GM23338 (cell line): Measurements from ENCODE around the gene HMOX2. TPM values are rescaled to one million over a fixed set of nuclear protein-coding genes. Genes with fewer than 3 reads are reported as not detected.

Experiments
- ATAC-seq: fragments of 200-7000 bp; cut with Tn5 transposase; 3 replicates; pipeline ENCODE4 v1.9.1; 2020
- DNase-seq: peaks from one replicate; pipeline ENCODE4 v3.0.0-alpha.2; 2015; ENCODE audit warnings: low spot score
- H2AFZ ChIP-seq: fragments of 200-600 bp; sonication (generic); 2 replicates; pipeline ENCODE4 v1.8.0; 2016; ENCODE audit warnings: antibody characterized with exemption, mild to moderate bottlenecking, moderate library complexity
- H3F3A ChIP-seq: fragments of 200-600 bp; sonication (generic); replicated peaks from 2 replicates; pipeline ENCODE4 v1.8.0; 2017; ENCODE audit warnings: antibody characterized with exemption, mixed run types, low read depth
- H3K27ac ChIP-seq: fragments of 200-600 bp; sonication (generic); 2 replicates; pipeline ENCODE4 v1.6.1; 2016; ENCODE audit warnings: low read depth
- H3K27me3 ChIP-seq: fragments of 200-600 bp; sonication (generic); 2 replicates; pipeline ENCODE4 v1.8.0; 2016; ENCODE audit warnings: mild to moderate bottlenecking, mixed run types, moderate library complexity; ENCODE audit not compliant: insufficient read depth
- H3K36me3 ChIP-seq: fragments of 200-600 bp; sonication (generic); 2 replicates; pipeline ENCODE4 v1.8.0; 2016; ENCODE audit warnings: mild to moderate bottlenecking; ENCODE audit not compliant: insufficient read depth
- H3K4me1 ChIP-seq: fragments of 200-600 bp; sonication (generic); 2 replicates; pipeline ENCODE4 v1.8.0; 2016; ENCODE audit warnings: mild to moderate bottlenecking, moderate library complexity; ENCODE audit not compliant: insufficient read depth
- H3K4me2 ChIP-seq: fragments of 200-600 bp; sonication (generic); 2 replicates; pipeline ENCODE4 v1.7.1; 2017; ENCODE audit warnings: mixed run types
- H3K4me3 ChIP-seq: fragments of 200-600 bp; sonication (generic); 2 replicates; pipeline ENCODE4 v1.6.1; 2016; ENCODE audit warnings: mixed run types
- H3K79me2 ChIP-seq: fragments of 200-600 bp; sonication (generic); replicated peaks from 2 replicates; pipeline ENCODE4 v1.8.0; 2017; ENCODE audit warnings: mild to moderate bottlenecking; ENCODE audit not compliant: insufficient read depth
- H3K9me2 ChIP-seq: fragments of 200-600 bp; sonication (generic); 2 replicates; pipeline ENCODE4 v1.8.0; 2017; ENCODE audit not compliant: insufficient read depth
- H4K20me1 ChIP-seq: fragments of 200-600 bp; sonication (generic); replicated peaks from 2 replicates; pipeline ENCODE4 v1.8.0; 2017; ENCODE audit warnings: mild to moderate bottlenecking; ENCODE audit not compliant: insufficient read depth
- H3K27ac Mint-ChIP-seq: 2 replicates; pipeline ENCODE4 v1.8.0; 2020; ENCODE audit warnings: inconsistent platforms, mild to moderate bottlenecking, moderate library complexity, mixed read lengths
- H3K27me3 Mint-ChIP-seq: 3 replicates; pipeline ENCODE4 v1.8.0; 2022; ENCODE audit warnings: low read depth, mild to moderate bottlenecking, moderate library complexity, mixed read lengths, inconsistent platforms; ENCODE audit not compliant: insufficient read depth, poor library complexity
- H3K36me3 Mint-ChIP-seq: 3 replicates; pipeline ENCODE4 v1.8.0; 2021; ENCODE audit warnings: low read depth, mild to moderate bottlenecking, inconsistent platforms, moderate library complexity, mixed read lengths
- H3K4me1 Mint-ChIP-seq: 3 replicates; pipeline ENCODE4 v1.8.0; 2020; ENCODE audit warnings: mild to moderate bottlenecking, inconsistent platforms, mixed read lengths
- H3K4me3 Mint-ChIP-seq: 3 replicates; pipeline ENCODE4 v1.8.0; 2021; ENCODE audit warnings: moderate library complexity, mild to moderate bottlenecking, inconsistent platforms, mixed read lengths
- H3K9me3 Mint-ChIP-seq: 3 replicates; pipeline ENCODE4 v1.8.0; 2020; ENCODE audit warnings: moderate library complexity, mild to moderate bottlenecking, inconsistent platforms, mixed read lengths
- CREB1 ChIP-seq: fragments of 250-450 bp; sonication (Bioruptor Pico); IDR thresholded peaks from 2 replicates; pipeline ENCODE4 v1.5.0; 2020; ENCODE audit warnings: low read depth, mild to moderate bottlenecking, moderate library complexity
- EZH2 ChIP-seq: fragments of 200-600 bp; sonication (generic); IDR thresholded peaks from one replicate; pipeline ENCODE4 v1.8.0; 2017; ENCODE audit warnings: antibody characterized with exemption, mild to moderate bottlenecking, low read depth; ENCODE audit not compliant: unreplicated experiment
- EZH2phosphoT487 ChIP-seq: fragments of 200-600 bp; sonication (generic); IDR thresholded peaks from one replicate; pipeline ENCODE4 v1.8.1; 2018; ENCODE audit warnings: antibody characterized with exemption; ENCODE audit not compliant: unreplicated experiment
- JUNB ChIP-seq: IDR thresholded peaks from one replicate; pipeline ENCODE4 v1.6.1; 2016; ENCODE audit warnings: antibody characterized with exemption; ENCODE audit not compliant: unreplicated experiment
- NANOG ChIP-seq: IDR thresholded peaks from 2 replicates; pipeline ENCODE4 v1.6.1; 2016; ENCODE audit warnings: antibody characterized with exemption, borderline replicate concordance
- POLR2AphosphoS5 ChIP-seq: IDR thresholded peaks from 2 replicates; pipeline ENCODE4 v1.6.1; 2016; ENCODE audit warnings: antibody characterized with exemption, low read depth
- STAT1 ChIP-seq: IDR thresholded peaks from one replicate; pipeline ENCODE4 v1.6.1; 2016; ENCODE audit warnings: antibody characterized with exemption; ENCODE audit not compliant: unreplicated experiment
- ZNF114 ChIP-seq: fragments of 250-450 bp; sonication (Bioruptor Pico); IDR thresholded peaks from 2 replicates; pipeline ENCODE4 v1.5.0; 2020; ENCODE audit warnings: mild to moderate bottlenecking, moderate library complexity
- ZNF331 ChIP-seq: fragments of 250-450 bp; sonication (Bioruptor Pico); IDR thresholded peaks from 2 replicates; pipeline ENCODE4 v1.5.0; 2020; ENCODE audit warnings: low read depth, mild to moderate bottlenecking, moderate library complexity
- polyA plus RNA-seq: library from polyadenylated mRNA; unstranded; fragments of >200 nt; fragmentation: Nextera tagmentation; extraction: Ambion mirVana; gene quantifications from 2 replicates; pipeline ENCODE4 v1.2.1, GENCODE V29; 2016
- total RNA-seq: library from RNA; depleted of rRNA; stranded (reverse); fragments of >200 nt; shearing (Covaris generic); gene quantifications from 2 replicates; pipeline ENCODE4 v1.2.3, GENCODE V29; 2014
- TF ChIP-seq, protein P1 (sequence below), 2 experiments: fragments of 200-600 bp in 1 of 2; sonication (generic) in 1 of 2; conservative IDR thresholded peaks; 2 replicates each; pipeline versions ENCODE4 v1.5.1 to v1.6.1; 2016 to 2017; ENCODE audit warnings: antibody characterized with exemption in 2 of 2, low read depth in 2 of 2, mild to moderate bottlenecking in 2 of 2, moderate library complexity in 1 of 2
- TF ChIP-seq, protein P2 (sequence below): IDR thresholded peaks from one replicate; pipeline ENCODE4 v1.6.1; 2018; ENCODE audit warnings: antibody characterized with exemption; ENCODE audit not compliant: unreplicated experiment
- TF ChIP-seq, protein P3 (sequence below): fragments of 250-450 bp; sonication (Bioruptor Pico); IDR thresholded peaks from 2 replicates; pipeline ENCODE4 v1.5.0; 2020; ENCODE audit warnings: mild to moderate bottlenecking, moderate library complexity
- TF ChIP-seq, protein P4 (sequence below): IDR thresholded peaks from 2 replicates; pipeline ENCODE4 v1.6.1; 2016; ENCODE audit warnings: antibody characterized with exemption

Gene HMOX2
- total and polyA plus RNA-seq, 2 experiments from 2014 or later = 33.0 to 38.1 TPM

DNA sequence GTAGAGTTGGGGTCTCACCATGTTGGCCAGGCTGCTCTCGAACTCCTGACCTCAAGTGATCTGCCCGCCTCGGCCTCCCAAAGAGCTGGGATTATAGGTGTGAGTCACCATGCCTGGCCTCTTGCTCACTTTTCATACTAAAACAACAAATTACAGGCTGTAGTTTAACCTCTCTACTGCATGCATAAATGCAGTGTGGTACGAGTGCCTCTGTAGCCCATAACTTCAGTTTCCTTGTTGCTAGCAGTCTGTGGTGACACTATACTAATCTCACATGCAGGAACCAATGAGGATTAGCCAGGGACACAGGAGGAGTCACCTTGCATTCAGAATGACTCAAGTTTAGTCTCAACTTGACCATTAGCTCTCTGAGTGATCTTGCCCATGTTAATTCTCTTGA lies 20.1 kb downstream of the HMOX2 start:
- no peak overlapping the region for H3K27ac ChIP-seq
- peaks cover 13% of the 10 kb centered on the region for H3K4me1 Mint-ChIP-seq
- no peak for ATAC-seq

More for the DNA sequence above, 20.1 kb downstream of the HMOX2 start:
- TF ChIP-seq ZNF331 (no peak), EZH2phosphoT487 (no peak), ZNF114 (no peak), CREB1 (CRISPR knock-in tag) (no peak), EZH2 (no peak), POLR2AphosphoS5 (no peak), STAT1 (no peak), NANOG (no peak), JUNB (no peak)
- TF ChIP-seq, protein P1, sequence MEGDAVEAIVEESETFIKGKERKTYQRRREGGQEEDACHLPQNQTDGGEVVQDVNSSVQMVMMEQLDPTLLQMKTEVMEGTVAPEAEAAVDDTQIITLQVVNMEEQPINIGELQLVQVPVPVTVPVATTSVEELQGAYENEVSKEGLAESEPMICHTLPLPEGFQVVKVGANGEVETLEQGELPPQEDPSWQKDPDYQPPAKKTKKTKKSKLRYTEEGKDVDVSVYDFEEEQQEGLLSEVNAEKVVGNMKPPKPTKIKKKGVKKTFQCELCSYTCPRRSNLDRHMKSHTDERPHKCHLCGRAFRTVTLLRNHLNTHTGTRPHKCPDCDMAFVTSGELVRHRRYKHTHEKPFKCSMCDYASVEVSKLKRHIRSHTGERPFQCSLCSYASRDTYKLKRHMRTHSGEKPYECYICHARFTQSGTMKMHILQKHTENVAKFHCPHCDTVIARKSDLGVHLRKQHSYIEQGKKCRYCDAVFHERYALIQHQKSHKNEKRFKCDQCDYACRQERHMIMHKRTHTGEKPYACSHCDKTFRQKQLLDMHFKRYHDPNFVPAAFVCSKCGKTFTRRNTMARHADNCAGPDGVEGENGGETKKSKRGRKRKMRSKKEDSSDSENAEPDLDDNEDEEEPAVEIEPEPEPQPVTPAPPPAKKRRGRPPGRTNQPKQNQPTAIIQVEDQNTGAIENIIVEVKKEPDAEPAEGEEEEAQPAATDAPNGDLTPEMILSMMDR (conservative IDR thresholded peaks at IDR 0.05; ENCODE audit: low read depth in 2 of 2) = no peak
- TF ChIP-seq, protein P2, sequence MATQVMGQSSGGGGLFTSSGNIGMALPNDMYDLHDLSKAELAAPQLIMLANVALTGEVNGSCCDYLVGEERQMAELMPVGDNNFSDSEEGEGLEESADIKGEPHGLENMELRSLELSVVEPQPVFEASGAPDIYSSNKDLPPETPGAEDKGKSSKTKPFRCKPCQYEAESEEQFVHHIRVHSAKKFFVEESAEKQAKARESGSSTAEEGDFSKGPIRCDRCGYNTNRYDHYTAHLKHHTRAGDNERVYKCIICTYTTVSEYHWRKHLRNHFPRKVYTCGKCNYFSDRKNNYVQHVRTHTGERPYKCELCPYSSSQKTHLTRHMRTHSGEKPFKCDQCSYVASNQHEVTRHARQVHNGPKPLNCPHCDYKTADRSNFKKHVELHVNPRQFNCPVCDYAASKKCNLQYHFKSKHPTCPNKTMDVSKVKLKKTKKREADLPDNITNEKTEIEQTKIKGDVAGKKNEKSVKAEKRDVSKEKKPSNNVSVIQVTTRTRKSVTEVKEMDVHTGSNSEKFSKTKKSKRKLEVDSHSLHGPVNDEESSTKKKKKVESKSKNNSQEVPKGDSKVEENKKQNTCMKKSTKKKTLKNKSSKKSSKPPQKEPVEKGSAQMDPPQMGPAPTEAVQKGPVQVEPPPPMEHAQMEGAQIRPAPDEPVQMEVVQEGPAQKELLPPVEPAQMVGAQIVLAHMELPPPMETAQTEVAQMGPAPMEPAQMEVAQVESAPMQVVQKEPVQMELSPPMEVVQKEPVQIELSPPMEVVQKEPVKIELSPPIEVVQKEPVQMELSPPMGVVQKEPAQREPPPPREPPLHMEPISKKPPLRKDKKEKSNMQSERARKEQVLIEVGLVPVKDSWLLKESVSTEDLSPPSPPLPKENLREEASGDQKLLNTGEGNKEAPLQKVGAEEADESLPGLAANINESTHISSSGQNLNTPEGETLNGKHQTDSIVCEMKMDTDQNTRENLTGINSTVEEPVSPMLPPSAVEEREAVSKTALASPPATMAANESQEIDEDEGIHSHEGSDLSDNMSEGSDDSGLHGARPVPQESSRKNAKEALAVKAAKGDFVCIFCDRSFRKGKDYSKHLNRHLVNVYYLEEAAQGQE = no peak
- TF ChIP-seq, protein P3, sequence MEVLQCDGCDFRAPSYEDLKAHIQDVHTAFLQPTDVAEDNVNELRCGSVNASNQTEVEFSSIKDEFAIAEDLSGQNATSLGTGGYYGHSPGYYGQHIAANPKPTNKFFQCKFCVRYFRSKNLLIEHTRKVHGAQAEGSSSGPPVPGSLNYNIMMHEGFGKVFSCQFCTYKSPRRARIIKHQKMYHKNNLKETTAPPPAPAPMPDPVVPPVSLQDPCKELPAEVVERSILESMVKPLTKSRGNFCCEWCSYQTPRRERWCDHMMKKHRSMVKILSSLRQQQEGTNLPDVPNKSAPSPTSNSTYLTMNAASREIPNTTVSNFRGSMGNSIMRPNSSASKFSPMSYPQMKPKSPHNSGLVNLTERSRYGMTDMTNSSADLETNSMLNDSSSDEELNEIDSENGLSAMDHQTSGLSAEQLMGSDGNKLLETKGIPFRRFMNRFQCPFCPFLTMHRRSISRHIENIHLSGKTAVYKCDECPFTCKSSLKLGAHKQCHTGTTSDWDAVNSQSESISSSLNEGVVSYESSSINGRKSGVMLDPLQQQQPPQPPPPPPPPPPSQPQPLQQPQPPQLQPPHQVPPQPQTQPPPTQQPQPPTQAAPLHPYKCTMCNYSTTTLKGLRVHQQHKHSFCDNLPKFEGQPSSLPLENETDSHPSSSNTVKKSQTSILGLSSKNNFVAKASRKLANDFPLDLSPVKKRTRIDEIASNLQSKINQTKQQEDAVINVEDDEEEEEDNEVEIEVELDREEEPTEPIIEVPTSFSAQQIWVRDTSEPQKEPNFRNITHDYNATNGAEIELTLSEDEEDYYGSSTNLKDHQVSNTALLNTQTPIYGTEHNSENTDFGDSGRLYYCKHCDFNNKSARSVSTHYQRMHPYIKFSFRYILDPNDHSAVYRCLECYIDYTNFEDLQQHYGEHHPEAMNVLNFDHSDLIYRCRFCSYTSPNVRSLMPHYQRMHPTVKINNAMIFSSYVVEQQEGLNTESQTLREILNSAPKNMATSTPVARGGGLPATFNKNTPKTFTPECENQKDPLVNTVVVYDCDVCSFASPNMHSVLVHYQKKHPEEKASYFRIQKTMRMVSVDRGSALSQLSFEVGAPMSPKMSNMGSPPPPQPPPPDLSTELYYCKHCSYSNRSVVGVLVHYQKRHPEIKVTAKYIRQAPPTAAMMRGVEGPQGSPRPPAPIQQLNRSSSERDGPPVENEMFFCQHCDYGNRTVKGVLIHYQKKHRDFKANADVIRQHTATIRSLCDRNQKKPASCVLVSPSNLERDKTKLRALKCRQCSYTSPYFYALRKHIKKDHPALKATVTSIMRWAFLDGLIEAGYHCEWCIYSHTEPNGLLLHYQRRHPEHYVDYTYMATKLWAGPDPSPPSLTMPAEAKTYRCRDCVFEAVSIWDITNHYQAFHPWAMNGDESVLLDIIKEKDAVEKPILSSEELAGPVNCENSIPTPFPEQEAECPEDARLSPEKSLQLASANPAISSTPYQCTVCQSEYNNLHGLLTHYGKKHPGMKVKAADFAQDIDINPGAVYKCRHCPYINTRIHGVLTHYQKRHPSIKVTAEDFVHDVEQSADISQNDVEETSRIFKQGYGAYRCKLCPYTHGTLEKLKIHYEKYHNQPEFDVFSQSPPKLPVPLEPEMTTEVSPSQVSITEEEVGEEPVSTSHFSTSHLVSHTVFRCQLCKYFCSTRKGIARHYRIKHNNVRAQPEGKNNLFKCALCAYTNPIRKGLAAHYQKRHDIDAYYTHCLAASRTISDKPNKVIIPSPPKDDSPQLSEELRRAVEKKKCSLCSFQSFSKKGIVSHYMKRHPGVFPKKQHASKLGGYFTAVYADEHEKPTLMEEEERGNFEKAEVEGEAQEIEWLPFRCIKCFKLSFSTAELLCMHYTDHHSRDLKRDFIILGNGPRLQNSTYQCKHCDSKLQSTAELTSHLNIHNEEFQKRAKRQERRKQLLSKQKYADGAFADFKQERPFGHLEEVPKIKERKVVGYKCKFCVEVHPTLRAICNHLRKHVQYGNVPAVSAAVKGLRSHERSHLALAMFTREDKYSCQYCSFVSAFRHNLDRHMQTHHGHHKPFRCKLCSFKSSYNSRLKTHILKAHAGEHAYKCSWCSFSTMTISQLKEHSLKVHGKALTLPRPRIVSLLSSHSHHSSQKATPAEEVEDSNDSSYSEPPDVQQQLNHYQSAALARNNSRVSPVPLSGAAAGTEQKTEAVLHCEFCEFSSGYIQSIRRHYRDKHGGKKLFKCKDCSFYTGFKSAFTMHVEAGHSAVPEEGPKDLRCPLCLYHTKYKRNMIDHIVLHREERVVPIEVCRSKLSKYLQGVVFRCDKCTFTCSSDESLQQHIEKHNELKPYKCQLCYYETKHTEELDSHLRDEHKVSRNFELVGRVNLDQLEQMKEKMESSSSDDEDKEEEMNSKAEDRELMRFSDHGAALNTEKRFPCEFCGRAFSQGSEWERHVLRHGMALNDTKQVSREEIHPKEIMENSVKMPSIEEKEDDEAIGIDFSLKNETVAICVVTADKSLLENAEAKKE (CRISPR knock-in tag) = no peak
- TF ChIP-seq, protein P4, sequence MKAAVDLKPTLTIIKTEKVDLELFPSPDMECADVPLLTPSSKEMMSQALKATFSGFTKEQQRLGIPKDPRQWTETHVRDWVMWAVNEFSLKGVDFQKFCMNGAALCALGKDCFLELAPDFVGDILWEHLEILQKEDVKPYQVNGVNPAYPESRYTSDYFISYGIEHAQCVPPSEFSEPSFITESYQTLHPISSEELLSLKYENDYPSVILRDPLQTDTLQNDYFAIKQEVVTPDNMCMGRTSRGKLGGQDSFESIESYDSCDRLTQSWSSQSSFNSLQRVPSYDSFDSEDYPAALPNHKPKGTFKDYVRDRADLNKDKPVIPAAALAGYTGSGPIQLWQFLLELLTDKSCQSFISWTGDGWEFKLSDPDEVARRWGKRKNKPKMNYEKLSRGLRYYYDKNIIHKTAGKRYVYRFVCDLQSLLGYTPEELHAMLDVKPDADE = no peak
- Histone ChIP-seq H2AFZ (no peak overlapping the region), H3K4me3 (no peak overlapping the region), H3K27me3 (no peaks in the 10 kb centered on the region), H3K4me1 (peaks cover 5% of the 10 kb centered on the region; the same call in 1 of the 2 replicates), H4K20me1 (no peaks in the 10 kb centered on the region; the same call in none of the 2 replicates), H3K79me2 (peaks cover 27% of the 10 kb centered on the region), H3F3A (0 out of 2 replicates have a peak, but pooled peaks cover 3% of the 10 kb centered on the region), H3K9me2 (no peaks in the 10 kb centered on the region), H3K36me3 (no peaks in the 10 kb centered on the region), H3K4me2 (no peak overlapping the region)
- Mint-ChIP-seq H3K4me3 (no peak overlapping the region), H3K27ac (no peak overlapping the region), H3K27me3 (peaks cover 2% of the 10 kb centered on the region), H3K36me3 (peaks cover 10% of the 10 kb centered on the region), H3K9me3 (peaks cover 9% of the 10 kb centered on the region; the same call in 2 of the 3 replicates)
- DNase-seq = no peak
